NCI-H345 treated with DMSO at 0.1 percent for 48 hours (cell line): ENCODE results near the gene ADAM30.

Experiments used
- DNase-seq: peaks from one replicate; lab custom pipeline; 2025; ENCODE audit not compliant: unreplicated experiment; lab: John Stamatoyannopoulos, UW

The ADAM30 gene

GRCh38 chr1:119909890-119910596 is 13.7 kb upstream of the ADAM30 start:
- no peak for DNase-seq

- DNase-seq: no peak
Observed at GRCh38 chr1:119908661-119909060, 12.3 kb upstream of the ADAM30 start.

- DNase-seq: no peak
Observed at GRCh38 chr1:119906927-119907652, 10.8 kb upstream of the ADAM30 start.

GRCh38 chr1:119903443-119903835 is 7.1 kb upstream of the ADAM30 start:
- no peak for DNase-seq

GRCh38 chr1:119902775-119903442 is 6.6 kb upstream of the ADAM30 start:
- no peak for DNase-seq

GRCh38 chr1:119898981-119899720 is 2.8 kb upstream of the ADAM30 start:
- no peak for DNase-seq

- DNase-seq: no peak
Observed at GRCh38 chr1:119898530-119898929, 2.2 kb upstream of the ADAM30 start.

GRCh38 chr1:119895102-119895501 is 1.2 kb downstream of the ADAM30 start:
- no peak for DNase-seq

- no peak for DNase-seq
Observed at GRCh38 chr1:119893827-119894700, 2.3 kb downstream of the ADAM30 start.

- DNase-seq: no peak
Observed at GRCh38 chr1:119893238-119893791, 3.0 kb downstream of the ADAM30 start.

- DNase-seq: no peak
Observed at GRCh38 chr1:119891386-119891785, 4.9 kb downstream of the ADAM30 start.

GRCh38 chr1:119888476-119888875 is 7.8 kb downstream of the ADAM30 start:
- DNase-seq: no peak

- DNase-seq: no peak
Observed at GRCh38 chr1:119887427-119887826, 8.9 kb downstream of the ADAM30 start.

GRCh38 chr1:119885903-119886783 is 10.2 kb downstream of the ADAM30 start:
- no peak for DNase-seq

- no peak for DNase-seq
Observed at GRCh38 chr1:119884711-119885110, 11.6 kb downstream of the ADAM30 start.

- no peak for DNase-seq
Observed at GRCh38 chr1:119883826-119884225, 12.5 kb downstream of the ADAM30 start.

- DNase-seq: no peak
Observed at GRCh38 chr1:119882132-119883049, 13.9 kb downstream of the ADAM30 start.
